Measurements from ENCODE around the gene RAC2. TPM values are rescaled to one million over a fixed set of nuclear protein-coding genes. Genes with fewer than 3 reads are reported as not detected.
"Not testable (repeated sequence)": the region's sequence is repeated elsewhere in the genome, so short reads cannot be mapped to it uniquely, and the experiment has no call there.

RAC2 gene
- total RNA-seq, 1 experiment from 2014 or later, result 9.4 TPM

DNA sequence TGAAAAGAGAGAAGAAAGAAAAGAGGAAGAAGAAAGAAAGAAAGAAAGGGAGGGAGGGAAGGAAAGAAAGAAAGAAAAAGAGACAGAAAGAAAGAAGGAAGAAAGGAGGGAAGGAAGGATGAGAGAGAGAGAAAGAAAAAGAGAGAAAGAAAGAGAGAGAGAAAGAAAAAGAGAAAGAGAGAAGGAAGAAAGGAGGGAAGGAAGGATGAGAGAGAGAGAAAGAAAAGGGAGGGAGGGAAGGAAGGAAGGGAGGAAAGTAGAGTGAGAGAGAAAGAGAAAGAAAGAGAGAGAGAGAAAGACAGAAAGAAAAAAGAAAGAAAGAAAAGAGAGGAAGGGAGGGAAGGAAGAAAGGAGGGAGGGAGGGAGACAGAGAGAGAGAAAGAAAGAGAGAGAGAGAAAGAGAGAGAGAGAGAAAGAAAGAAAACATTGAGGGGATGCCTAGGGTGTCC lies 11.5 kb upstream of the RAC2 start:
- Histone ChIP-seq H3K4me3 (ENCODE audit: insufficient read depth, low read depth, low read length) (no peak overlapping the region), H3K27me3 (ENCODE audit: control insufficient read depth, insufficient read depth, low read length) (peaks cover 2% of the 10 kb centered on the region), H3K36me3 (replicated peaks; ENCODE audit: control insufficient read depth, insufficient read depth, low read length) (no peaks in the 10 kb centered on the region)
- DNase-seq, result no peak

DNA sequence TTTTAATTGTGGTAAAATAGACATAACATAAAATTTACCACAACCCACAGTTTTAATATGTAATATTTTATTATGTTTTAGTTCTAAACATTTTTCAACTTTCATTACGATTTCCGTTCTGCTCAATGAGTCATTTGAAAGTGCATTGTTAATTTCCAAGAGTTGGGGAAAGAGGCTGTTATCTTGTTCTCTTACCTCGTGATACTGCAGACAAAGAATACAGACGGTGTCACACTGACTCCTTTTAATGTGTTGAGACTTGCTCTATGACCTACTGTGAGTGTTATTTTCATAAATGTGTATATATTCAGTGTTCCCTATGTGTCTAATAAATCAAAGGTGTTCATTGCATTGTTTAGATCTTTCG lies 10.8 kb upstream of the RAC2 start:
- no peak for DNase-seq
- H3K36me3 ChIP-seq (replicated peaks; ENCODE audit: control insufficient read depth, insufficient read depth, low read length), result no peaks in the 10 kb centered on the region
- no peak overlapping the region for H3K4me3 ChIP-seq (ENCODE audit: insufficient read depth, low read depth, low read length)
- no peaks in the 10 kb centered on the region; the same call in 1 of the 2 replicates for H3K27me3 ChIP-seq (ENCODE audit: control insufficient read depth, insufficient read depth, low read length)

DNA sequence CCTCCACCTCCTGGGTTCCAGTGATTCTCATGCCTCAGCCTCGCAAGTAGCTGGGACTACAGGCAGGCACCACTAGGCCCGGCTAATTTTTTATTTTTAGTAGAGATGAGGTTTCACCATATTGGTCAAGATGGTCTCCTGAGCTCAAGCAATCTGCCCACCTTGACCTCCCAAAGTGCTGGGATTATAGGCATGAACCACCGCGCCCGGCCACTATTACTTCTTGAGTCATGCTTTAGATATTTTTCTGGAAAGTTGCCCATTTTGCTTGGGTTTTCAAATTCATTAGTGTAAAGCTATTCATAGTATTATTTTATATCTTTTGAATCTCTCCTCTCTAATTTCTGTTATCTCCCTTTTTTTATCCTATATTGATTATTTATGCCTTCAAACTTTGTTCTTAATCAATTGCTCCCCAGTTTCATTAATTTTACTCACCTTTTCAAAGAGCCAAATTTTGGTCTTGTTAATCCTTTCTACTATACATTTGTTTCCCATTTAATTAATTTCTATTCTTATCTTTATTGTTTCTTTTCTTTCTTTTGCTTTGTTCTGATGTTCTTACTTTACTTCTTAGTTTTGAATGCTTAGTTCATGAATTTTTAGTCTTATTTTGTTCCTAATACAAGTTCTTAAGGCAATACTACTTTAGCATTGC lies 10.3 kb upstream of the RAC2 start:
- DNase-seq, result no peak
- Histone ChIP-seq H3K36me3 (replicated peaks; ENCODE audit: control insufficient read depth, insufficient read depth, low read length) (no peaks in the 10 kb centered on the region), H3K27me3 (ENCODE audit: control insufficient read depth, insufficient read depth, low read length) (no peaks in the 10 kb centered on the region; the same call in 1 of the 2 replicates), H3K4me3 (ENCODE audit: insufficient read depth, low read depth, low read length) (no peak overlapping the region)

DNA sequence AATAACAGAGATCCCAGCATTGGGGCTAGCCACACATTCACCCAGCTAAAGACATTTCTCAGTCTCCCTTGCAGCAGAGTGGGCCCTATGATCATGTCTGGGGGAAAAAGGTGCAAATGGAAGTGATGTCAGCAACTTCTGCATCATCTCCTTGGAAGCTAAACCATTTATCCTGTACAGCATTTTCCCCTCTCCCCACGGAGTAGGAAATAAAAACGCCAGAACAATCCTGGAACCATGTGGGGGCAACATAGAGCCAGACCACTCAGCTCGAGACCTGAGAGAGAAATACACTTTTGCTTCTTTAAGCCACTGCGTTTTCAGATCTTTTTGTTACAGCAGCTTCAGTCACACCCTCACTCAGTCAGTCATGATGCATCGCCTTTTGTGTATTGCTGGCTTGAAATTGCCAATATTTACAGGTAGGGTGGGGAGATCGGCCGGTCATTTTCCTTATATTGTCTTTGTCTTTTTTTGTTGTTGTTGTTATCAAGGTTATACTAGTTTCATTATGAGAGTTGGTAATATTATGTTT lies 9.1 kb upstream of the RAC2 start:
- Histone ChIP-seq H3K4me3 (ENCODE audit: insufficient read depth, low read depth, low read length) (no peak overlapping the region), H3K27me3 (ENCODE audit: control insufficient read depth, insufficient read depth, low read length) (no peaks in the 10 kb centered on the region), H3K36me3 (replicated peaks; ENCODE audit: control insufficient read depth, insufficient read depth, low read length) (no peaks in the 10 kb centered on the region)
- no peak for DNase-seq

DNA sequence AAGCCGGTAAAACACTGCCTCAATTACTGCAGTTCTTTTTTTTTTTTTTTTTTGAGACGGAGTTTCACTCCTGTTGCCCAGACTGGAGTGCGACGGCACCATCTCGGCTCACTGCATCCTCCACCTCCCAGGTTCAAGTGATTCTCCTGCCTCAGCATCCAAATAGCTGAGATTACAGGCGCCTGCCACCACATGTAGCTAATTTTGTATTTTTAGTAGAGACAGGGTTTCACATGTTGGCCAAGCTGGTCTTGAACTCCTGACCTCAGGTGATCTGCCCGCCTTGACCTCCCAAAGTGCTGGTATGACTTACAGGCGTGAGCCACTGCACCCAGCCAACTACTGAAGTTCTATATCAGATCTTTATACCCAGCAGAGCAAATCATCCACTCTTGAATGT lies 7.8 kb upstream of the RAC2 start:
- not testable (repeated sequence) for DNase-seq; H3K4me3 ChIP-seq (ENCODE audit: insufficient read depth, low read depth, low read length); H3K36me3 ChIP-seq (replicated peaks; ENCODE audit: control insufficient read depth, insufficient read depth, low read length); H3K27me3 ChIP-seq (ENCODE audit: control insufficient read depth, insufficient read depth, low read length)

DNA sequence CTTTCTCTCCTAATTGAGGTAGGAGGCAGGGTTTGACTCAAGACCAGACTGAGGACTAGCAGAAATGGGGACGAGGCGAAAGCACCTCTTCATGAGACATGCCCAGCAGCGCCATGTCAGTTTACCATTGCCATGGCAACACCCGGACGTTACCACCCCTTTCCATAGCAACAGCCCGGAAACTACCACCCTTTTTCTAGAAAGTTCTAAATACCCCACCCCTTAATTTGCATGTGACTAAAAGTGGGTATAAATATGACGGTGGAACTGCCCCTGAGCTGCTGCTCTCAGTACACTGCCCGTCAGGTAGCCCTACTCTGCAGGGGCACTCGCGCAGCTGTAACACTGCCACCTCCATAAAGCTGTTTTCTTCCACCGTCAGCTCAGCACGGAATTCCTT lies 5.9 kb upstream of the RAC2 start:
- peak; percentile 37 for DNase-seq
- H3K27me3 ChIP-seq (ENCODE audit: control insufficient read depth, insufficient read depth, low read length), result no peaks in the 10 kb centered on the region
- H3K36me3 ChIP-seq (replicated peaks; ENCODE audit: control insufficient read depth, insufficient read depth, low read length), result no peaks in the 10 kb centered on the region
- H3K4me3 ChIP-seq (ENCODE audit: insufficient read depth, low read depth, low read length), result no peak overlapping the region

DNA sequence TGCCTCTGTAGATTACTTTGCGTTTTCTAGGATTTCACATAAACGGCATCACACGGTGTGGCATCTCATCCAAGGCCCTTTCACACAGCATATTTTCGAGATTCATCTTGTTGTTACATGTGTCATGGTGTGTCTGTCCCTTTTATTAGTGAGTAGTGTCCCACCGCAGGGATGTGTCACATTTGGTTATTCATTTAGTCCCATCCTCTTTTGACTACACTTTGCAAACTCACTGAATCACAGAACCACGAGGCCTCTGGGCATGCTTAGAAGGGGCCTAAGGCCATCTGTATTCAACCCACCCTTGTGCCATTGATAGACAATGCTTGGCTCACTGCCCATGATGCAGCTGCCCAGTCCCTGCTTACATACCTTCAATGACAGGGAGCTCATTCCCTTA lies 4.2 kb upstream of the RAC2 start:
- DNase-seq, result no peak
- Histone ChIP-seq H3K27me3 (ENCODE audit: control insufficient read depth, insufficient read depth, low read length) (no peaks in the 10 kb centered on the region), H3K4me3 (ENCODE audit: insufficient read depth, low read depth, low read length) (no peak overlapping the region), H3K36me3 (replicated peaks; ENCODE audit: control insufficient read depth, insufficient read depth, low read length) (no peaks in the 10 kb centered on the region)

DNA sequence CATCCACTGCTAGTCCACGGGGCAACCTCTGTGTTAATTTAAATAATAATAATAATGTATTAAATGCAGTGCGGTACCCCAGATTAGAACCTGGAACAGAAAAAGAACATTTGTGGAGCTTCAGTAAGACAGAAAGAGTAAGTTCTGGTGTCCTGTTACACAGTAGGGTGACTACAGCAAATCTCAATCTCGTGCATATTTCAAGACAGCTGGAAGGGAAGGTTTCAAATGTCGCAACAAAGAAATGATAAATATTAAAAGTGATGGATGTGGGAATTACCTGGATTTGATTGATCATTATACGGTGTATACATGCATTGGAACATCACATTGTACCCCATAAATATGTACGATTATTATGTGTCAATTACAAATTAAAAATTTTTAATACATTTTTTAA lies 1.7 kb upstream of the RAC2 start:
- Histone ChIP-seq H3K36me3 (replicated peaks; ENCODE audit: control insufficient read depth, insufficient read depth, low read length) (no peaks in the 10 kb centered on the region), H3K4me3 (ENCODE audit: insufficient read depth, low read depth, low read length) (no peak overlapping the region), H3K27me3 (ENCODE audit: control insufficient read depth, insufficient read depth, low read length) (no peaks in the 10 kb centered on the region)
- no peak for DNase-seq

DNA sequence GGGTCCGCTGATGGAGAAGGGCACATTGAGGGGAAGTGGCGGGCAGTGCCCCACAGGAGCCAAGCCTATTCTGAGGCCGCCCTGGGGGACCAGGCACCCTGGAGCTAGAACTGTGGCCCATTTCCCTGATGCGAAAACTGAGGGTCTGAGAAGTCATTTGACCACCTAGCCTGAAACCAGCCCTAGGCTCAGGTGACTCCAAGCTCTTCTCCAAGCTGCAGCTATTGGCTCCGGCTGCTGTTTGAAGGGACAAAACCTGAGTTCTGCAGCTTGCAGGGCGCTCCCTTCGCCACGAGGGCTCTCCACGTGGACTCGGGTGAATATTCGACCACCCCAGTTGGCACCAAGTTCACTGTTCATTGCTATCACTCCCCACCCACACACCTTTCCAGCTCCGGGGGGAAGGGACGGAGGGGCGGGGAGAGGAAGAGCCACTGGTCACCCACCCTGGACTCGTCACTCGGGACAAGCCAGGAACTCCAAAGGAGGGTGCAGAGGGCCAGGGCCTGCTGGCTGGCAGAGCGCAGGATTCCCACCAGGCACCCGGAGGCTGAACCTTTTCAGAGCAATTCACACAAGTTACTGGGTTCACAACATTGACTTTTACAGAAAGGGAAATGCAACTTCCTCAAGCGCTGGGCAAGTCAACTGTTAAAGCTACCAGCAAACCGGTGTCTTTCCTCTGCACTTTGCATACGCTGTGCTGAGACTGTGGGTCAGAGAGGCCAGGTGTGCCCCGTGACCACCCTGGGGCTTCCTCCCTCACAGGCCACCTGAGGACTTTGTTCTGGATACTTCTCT lies 1.1 kb upstream of the RAC2 start:
- Histone ChIP-seq H3K36me3 (replicated peaks; ENCODE audit: control insufficient read depth, insufficient read depth, low read length) (no peaks in the 10 kb centered on the region), H3K27me3 (ENCODE audit: control insufficient read depth, insufficient read depth, low read length) (no peaks in the 10 kb centered on the region), H3K4me3 (ENCODE audit: insufficient read depth, low read depth, low read length) (no peak overlapping the region)
- peak; percentile 56 for DNase-seq

DNA sequence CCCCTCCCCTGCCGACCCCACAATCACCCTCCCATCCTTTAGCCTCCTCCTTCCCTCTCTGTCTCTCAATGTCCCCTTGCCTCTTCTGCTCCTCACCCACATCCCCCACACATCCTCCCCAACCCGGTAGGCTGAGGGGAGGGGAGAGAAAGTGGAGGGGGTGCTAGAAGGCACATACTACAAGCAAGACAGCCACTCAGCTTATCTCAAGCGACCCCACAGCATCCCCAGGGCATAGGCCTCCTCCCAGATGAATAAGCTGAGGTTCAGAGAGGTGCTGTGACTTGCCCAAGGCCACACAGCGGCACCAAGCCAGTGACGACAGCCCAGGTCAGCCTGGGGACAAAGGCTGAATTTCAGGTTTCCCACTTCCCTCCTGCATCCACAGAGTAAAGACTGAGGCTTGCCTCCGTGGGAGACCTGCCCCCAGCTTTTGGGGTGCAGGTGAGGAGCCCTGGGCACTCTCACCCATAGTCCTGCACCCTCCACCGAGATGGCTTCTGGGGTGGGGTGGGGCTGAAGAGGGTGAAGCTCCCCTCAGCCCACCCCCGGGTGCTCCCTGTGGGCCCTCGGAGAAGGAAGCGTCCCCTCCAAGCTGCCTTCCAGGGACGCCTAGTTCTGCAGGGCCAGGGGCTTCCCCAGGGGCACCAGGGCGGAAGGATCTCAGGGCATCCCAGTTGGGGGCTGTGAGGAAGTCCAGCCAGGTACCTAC lies 511 bp downstream of the RAC2 start:
- H3K27me3 ChIP-seq (ENCODE audit: control insufficient read depth, insufficient read depth, low read length), result no peaks in the 10 kb centered on the region
- no peaks in the 10 kb centered on the region for H3K36me3 ChIP-seq (replicated peaks; ENCODE audit: control insufficient read depth, insufficient read depth, low read length)
- H3K4me3 ChIP-seq (ENCODE audit: insufficient read depth, low read depth, low read length), result peak overlapping the region; percentile 27
- DNase-seq, result no peak

DNA sequence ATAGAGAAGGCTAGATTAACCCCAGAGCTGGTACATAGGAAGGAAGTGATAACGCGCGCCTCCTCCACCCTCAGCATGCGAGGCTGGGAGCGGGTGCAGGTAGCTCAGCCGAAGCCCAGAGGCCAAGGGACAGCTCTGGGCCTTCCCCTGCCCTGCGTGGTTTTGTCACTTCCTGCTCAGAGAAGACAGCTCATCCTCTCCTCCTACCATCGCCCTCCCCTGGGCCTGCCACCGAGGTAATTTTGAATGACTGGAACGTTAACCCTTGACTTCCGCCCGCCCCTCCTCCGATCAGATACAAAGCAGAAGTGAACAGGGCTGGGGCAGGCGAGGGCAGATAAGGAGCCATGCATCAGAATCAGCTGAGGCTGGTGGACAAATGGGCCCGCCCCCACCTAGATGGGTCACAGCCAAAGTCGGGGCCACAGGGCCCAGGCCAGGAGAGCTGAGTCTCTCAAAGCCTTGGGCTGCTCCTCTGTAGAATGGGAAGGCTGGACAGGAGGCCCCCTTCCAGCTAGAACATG lies 1.6 kb downstream of the RAC2 start:
- Histone ChIP-seq H3K36me3 (replicated peaks; ENCODE audit: control insufficient read depth, insufficient read depth, low read length) (no peaks in the 10 kb centered on the region), H3K27me3 (ENCODE audit: control insufficient read depth, insufficient read depth, low read length) (no peaks in the 10 kb centered on the region), H3K4me3 (ENCODE audit: insufficient read depth, low read depth, low read length) (no peak overlapping the region)
- DNase-seq, result peak; percentile 57

DNA sequence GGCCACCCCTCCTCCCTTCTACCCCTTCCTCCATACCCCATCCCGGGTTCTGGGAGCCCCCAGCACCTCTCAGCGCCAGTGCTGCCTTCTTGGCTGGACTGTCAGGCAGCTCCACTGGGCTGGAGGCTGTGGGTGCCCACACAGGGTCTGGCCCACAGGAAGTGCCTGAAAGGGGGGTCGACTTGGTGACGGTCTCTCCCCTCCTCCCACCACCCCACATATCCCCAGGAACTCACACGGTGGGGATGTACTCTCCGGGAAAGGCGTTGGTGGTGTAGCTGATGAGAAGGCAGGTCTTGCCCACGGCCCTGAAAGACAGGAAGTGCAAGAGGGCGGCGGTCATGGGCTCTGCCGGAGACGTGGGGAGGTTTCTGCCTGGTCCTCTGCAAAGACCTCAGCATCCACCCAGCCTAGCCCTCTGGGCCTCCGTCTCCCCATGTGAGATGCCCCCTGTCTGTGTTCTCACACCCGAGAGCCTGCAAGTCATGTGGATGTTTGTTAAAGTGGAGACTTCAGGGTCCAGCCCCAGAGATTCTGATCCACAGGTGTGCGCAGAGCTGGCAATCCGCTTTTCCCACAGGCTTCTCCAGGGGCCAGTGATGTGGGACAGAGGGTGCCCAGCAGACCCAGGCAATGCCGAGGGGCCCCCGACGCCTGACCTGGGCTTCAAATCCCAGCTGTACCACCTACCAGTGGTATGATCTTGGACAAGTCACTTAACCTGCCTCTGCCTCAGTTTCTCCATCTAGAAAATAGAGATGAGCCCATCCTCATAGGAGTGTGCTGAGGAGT lies 2.5 kb downstream of the RAC2 start:
- H3K27me3 ChIP-seq (ENCODE audit: control insufficient read depth, insufficient read depth, low read length), result no peaks in the 10 kb centered on the region
- no peaks in the 10 kb centered on the region for H3K36me3 ChIP-seq (replicated peaks; ENCODE audit: control insufficient read depth, insufficient read depth, low read length)
- no peak overlapping the region for H3K4me3 ChIP-seq (ENCODE audit: insufficient read depth, low read depth, low read length)
- peak; percentile 46 for DNase-seq

DNA sequence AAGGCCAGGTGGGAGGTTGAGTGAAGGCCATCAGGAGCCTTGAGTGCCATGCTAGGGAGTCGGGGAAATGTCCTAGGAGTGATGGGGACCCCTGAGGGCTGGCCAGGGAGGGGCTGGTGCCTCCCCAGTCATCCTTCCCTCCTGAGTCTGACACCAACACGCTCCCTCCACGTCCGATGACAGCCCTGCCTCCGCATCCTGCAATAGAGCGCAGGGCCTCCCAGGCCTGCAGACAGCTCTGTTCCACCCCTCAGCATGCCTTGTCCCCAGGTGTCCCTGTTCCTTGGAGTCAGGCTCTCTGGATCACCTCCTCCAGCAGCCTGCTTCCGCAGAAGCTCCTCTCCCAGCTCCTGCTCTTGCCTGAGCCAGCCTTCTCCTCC lies 3.1 kb downstream of the RAC2 start:
- DNase-seq, result no peak
- Histone ChIP-seq H3K4me3 (ENCODE audit: insufficient read depth, low read depth, low read length) (no peak overlapping the region), H3K27me3 (ENCODE audit: control insufficient read depth, insufficient read depth, low read length) (no peaks in the 10 kb centered on the region), H3K36me3 (replicated peaks; ENCODE audit: control insufficient read depth, insufficient read depth, low read length) (no peaks in the 10 kb centered on the region)

All from H7 (cell line).